Activated CD4-positive, alpha-beta T cell treated with anti-CD3 and anti-CD28 coated beads, Interleukin-10, Interleukin-2, amounts not matched to agents 100 ng/mL and 50 ng/mL, durations not matched to agents 16 hours and 8 hours (primary cell): ENCODE measurements around the gene ST8SIA6.
"Not testable (repeated sequence)": the region's sequence is repeated elsewhere in the genome, so short reads cannot be mapped to it uniquely, and the experiment has no call there.

Experiments
- DNase-seq: peaks from one replicate; pipeline ENCODE4 v3.0.0-alpha.2; 2020

ST8SIA6 gene

GRCh38 chr10:17456032-17456548 lies 1.7 kb upstream of the ST8SIA6 start:
- no peak for DNase-seq

GRCh38 chr10:17455015-17455520 lies 673 bp upstream of the ST8SIA6 start:
- DNase-seq: no peak

DNA sequence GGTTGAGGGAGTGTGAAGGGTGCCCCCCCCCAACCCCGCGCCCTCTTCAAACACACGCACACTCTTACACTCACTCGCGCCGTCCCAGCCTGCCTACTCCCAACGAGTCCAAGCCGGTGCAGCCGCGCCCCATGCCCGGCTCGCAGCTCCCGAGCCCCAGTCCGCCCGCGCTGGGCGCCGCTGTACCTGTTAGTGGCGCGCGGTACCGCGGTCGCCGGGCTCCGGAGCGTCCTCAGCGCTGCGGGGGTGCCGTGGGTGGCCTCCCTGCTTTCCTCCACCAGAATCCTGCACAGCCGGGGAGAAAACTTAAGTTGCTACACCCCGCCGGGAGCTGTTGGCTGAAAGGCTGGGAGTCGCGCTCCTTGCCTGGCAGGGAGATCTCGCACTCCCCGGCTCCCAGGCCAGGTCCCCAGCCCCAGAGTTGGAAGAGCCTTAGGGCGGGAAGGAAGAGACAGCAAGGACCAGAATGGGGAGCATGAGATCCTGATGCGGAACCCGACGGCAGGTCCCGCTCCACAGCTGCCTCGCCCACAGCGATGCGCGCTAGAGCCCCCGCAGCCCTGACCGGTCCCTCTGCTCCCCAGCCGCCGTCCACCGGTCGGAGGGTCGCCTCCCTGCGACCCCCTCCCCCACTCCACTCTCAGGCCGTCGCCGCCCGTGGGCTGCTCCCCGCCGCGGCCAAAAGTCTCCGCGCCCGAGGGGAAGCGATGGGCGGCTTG lies 863 bp downstream of the ST8SIA6 start:
- DNase-seq: peak; percentile 48

DNA sequence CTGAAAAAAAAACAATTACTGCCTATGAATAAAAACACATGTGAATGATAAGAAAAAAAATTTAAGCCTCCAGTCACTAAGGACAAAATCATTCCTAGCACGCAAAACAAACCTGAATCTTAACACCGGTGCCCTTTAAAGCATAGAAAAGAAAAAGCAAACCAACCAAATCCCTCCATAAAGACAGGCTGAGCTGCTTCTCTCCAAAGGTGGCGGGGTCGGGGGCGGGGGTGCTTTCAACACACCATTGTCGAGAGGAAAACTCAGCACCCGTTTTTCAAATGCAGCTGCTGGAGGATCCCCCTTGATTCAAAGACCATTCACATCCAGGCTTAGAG lies 1.4 kb downstream of the ST8SIA6 start:
- no peak for DNase-seq

DNA sequence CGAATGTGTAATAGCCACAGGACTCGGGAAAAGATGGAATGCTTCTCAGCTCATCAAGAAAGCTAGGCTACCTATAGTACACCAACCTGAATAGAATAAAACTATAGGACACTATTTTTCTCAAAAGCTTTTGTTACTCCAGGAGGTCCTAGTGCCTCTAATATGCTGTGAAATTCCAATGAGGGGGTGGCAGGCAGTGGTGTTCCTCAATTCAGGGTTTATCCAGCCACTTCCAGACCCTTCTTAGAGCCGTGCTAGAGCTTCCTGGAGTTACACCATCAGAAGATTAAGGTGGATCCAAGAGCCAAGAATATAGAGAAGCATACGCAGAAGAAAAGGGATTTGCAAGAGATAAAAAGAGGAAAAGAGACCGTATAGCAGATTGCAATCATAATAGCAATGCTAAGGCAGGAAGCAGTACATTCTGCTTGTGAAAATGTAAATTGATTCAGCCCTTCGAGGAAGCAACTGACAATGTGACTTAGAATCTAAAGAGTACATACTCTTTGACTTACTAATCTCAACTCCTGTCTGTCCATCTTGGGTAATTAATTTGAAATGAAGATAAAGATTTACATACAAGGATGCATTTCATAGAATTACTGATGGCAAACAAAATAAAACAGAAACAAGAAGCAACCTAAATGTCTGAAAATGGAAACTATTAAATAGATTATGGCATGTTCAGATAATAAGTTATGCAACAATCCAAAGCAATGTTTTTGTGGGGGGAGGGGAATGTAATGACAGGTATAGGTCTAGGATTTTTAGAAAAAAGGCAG lies 2.1 kb downstream of the ST8SIA6 start:
- DNase-seq: no peak

GRCh38 chr10:17450024-17450423 lies 4.4 kb downstream of the ST8SIA6 start:
- DNase-seq: no peak

- DNase-seq: no peak
These were observed 8.9 kb downstream of the ST8SIA6 start for GRCh38 chr10:17445400-17445998.

GRCh38 chr10:17444388-17444714 lies 10.0 kb downstream of the ST8SIA6 start:
- DNase-seq: no peak

GRCh38 chr10:17443707-17444387 lies 10.5 kb downstream of the ST8SIA6 start:
- peak; percentile 91 for DNase-seq

- no peak for DNase-seq
These were observed 15.8 kb downstream of the ST8SIA6 start for GRCh38 chr10:17438583-17438982.

DNA sequence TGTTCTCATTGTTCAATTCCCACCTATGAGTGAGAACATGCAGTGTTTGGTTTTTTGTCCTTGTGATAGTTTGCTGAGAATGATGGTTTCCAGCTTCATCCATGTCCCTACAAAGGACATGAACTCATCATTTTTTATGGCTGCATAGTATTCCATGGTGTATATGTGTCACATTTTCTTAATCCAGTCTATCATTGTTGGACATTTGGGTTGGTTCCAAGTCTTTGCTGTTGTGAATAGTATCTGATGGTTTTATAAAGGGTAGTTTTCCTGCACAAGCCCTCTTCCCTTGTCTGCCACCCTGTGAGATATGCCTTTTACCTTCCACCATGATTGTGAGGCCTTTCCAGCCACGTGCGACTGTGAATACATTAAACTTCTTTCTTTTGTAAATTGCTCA lies 17.8 kb downstream of the ST8SIA6 start:
- not testable (repeated sequence) for DNase-seq

DNA sequence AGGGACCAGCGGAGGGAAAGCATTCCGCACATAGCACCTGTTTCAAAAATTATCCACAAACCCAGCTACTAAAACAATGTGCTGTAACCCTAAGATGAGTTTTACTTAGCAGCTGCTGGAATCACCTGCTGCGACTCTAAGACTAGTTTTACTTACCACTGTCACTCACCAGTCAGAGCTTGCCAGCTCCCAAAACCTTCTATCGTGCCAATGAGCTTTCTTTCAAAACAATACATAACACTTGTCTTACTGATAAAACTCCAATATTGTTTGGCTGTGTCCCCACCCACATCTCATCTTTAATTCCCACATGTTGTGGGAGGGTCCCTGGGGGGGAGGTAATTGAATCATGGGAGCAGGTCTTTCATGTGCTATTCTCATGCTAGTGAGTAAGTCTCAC lies 18.4 kb downstream of the ST8SIA6 start:
- no peak for DNase-seq

GRCh38 chr10:17435187-17435586 lies 19.2 kb downstream of the ST8SIA6 start:
- DNase-seq: no peak

DNA sequence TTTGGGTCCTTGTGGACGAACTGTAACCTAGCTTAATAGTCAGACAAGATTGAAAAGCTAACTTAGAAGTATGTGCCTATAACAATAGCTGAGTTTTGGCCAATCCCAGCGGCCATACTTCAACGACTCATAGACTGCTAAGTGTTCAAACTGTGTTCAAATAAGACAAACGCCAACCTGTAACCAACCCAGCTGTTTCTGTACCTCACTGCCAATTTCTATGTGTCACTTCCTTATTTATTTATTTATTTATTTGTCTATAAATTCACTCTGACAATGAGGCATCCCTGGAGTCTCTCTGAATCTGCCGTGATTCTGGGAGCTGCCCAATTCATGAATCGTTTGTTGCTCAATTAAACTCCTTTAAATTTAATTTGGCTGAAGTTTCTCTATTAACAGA lies 21.7 kb downstream of the ST8SIA6 start:
- DNase-seq: no peak

DNA sequence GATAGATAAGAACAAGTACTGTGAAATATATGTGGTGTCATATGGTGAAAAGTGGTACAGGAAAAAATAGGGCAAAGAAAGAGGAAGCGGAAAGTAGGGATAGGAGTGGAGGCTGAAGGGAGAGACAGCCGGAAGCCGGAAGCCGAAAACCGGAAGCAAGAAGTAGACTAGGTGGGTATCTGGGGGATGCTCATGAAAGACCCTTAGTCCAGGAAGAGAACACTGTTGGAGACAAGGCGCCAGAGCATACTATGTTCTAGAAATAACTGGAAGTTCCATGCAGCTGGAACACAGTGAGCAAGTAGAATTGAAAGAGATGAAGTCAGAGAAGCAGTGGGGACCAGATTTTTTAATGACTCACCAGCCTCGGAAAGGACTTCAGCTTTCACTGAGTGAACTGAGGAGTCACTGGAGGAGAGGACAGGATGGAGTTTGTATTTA lies 22.5 kb downstream of the ST8SIA6 start:
- peak; percentile 20 for DNase-seq

DNA sequence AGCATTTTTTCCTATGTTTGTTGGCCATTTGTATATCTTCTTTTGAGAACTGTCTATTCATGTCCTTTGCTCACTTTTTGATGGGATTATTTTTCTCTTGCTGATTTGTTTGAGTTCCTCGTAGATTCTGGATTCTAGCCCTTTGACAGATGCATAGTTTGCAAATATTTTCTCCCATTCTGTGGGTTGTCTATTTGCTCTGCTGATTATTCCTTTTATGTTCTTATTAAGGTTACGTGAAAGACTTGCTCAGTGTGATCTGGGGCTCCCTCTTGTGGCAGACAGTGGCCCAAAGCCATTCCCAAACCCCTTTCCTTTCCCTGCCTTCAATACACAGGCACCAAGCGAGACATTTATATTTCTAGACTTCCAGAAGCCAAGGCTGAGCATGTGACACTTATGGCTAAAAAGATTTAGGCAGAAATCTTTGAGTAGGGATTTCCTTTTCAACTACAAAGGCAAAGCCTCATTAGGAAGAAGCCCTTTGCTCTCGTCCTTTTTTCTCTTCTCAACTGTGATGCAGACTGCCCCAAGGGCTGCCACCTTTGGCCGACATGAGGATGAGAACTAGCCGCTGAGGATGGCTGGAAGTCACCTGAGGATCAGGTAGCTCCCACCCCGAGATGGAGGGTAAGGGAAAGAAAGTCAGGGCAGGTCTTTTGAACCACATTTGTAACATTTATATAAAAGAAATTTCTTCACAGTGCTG lies 23.6 kb downstream of the ST8SIA6 start:
- DNase-seq: peak; percentile 62

GRCh38 chr10:17429490-17429889 lies 24.9 kb downstream of the ST8SIA6 start:
- no peak for DNase-seq

GRCh38 chr10:17428351-17429097 lies 25.9 kb downstream of the ST8SIA6 start:
- DNase-seq: peak; percentile 86

- DNase-seq: no peak
These were observed 26.6 kb downstream of the ST8SIA6 start for GRCh38 chr10:17427666-17428350.

- DNase-seq: no peak
These were observed 27.2 kb downstream of the ST8SIA6 start for GRCh38 chr10:17427201-17427600.

- DNase-seq: no peak
These were observed 28.1 kb downstream of the ST8SIA6 start for GRCh38 chr10:17426263-17426750.
